ENCODE data around the gene LASP1.

GRCh38 chr17:38883592-38884526 lies 14.0 kb downstream of the LASP1 start:
- TF ChIP-seq POLR2A (IDR thresholded peaks at IDR 0.05) = no peak
- TF ChIP-seq, protein P1, sequence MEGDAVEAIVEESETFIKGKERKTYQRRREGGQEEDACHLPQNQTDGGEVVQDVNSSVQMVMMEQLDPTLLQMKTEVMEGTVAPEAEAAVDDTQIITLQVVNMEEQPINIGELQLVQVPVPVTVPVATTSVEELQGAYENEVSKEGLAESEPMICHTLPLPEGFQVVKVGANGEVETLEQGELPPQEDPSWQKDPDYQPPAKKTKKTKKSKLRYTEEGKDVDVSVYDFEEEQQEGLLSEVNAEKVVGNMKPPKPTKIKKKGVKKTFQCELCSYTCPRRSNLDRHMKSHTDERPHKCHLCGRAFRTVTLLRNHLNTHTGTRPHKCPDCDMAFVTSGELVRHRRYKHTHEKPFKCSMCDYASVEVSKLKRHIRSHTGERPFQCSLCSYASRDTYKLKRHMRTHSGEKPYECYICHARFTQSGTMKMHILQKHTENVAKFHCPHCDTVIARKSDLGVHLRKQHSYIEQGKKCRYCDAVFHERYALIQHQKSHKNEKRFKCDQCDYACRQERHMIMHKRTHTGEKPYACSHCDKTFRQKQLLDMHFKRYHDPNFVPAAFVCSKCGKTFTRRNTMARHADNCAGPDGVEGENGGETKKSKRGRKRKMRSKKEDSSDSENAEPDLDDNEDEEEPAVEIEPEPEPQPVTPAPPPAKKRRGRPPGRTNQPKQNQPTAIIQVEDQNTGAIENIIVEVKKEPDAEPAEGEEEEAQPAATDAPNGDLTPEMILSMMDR (IDR thresholded peaks at IDR 0.05) = peak in 1 of 6 experiments; percentile 5

Data from esophagus squamous epithelium (tissue), 4 donors.